HG02943 (cell line): ENCODE measurements around the gene NETO1.

Source experiments
- ATAC-seq: cut with Tn5 transposase; IDR thresholded peaks from one replicate; pipeline ENCODE4 v1.9.1; 2021; ENCODE audit warnings: mild to moderate bottlenecking, low read depth, moderate library complexity; ENCODE audit not compliant: unreplicated experiment

The NETO1 gene

GRCh38 chr18:72867746-72868584, at the start of gene NETO1:
Gene NETO1, minus strand, starts transcription at chr18:72867987. Its CDS starts 696 bp downstream, at chr18:72867291.
- no peak for ATAC-seq

- no peak for ATAC-seq
These were observed 42.3 kb upstream of the NETO1 start for GRCh38 chr18:72910045-72910444.

GRCh38 chr18:72908181-72908580, 40.4 kb upstream of the NETO1 start:
- no peak for ATAC-seq

GRCh38 chr18:72903033-72903432, 35.2 kb upstream of the NETO1 start:
- ATAC-seq, result no peak

- no peak for ATAC-seq
These were observed 31.6 kb upstream of the NETO1 start for GRCh38 chr18:72899338-72899737.

GRCh38 chr18:72898870-72899269, 31.1 kb upstream of the NETO1 start:
- no peak for ATAC-seq

GRCh38 chr18:72895548-72895947, 27.8 kb upstream of the NETO1 start:
- ATAC-seq, result no peak

GRCh38 chr18:72878561-72878960, 10.8 kb upstream of the NETO1 start:
- no peak for ATAC-seq

- no peak for ATAC-seq
These were observed 10.4 kb upstream of the NETO1 start for GRCh38 chr18:72878143-72878542.

- no peak for ATAC-seq
These were observed 3.3 kb upstream of the NETO1 start for GRCh38 chr18:72871091-72871490.

GRCh38 chr18:72869226-72870185, 1.7 kb upstream of the NETO1 start:
- no peak for ATAC-seq

GRCh38 chr18:72868585-72869225, 918 bp upstream of the NETO1 start:
- ATAC-seq, result no peak

GRCh38 chr18:72866901-72867745, 664 bp downstream of the NETO1 start:
- ATAC-seq, result no peak

GRCh38 chr18:72866442-72866900, 1.3 kb downstream of the NETO1 start:
- no peak for ATAC-seq

GRCh38 chr18:72863754-72864153, 4.0 kb downstream of the NETO1 start:
- no peak for ATAC-seq

GRCh38 chr18:72859088-72859487, 8.7 kb downstream of the NETO1 start:
- ATAC-seq, result no peak

GRCh38 chr18:72849671-72850070, 18.1 kb downstream of the NETO1 start:
- no peak for ATAC-seq

- no peak for ATAC-seq
These were observed 19.1 kb downstream of the NETO1 start for GRCh38 chr18:72848503-72849237.

GRCh38 chr18:72847771-72848170, 20.0 kb downstream of the NETO1 start:
- ATAC-seq, result no peak
